H1 (cell line): ENCODE measurements around the gene DCTN2. TPM values are rescaled to one million over a fixed set of nuclear protein-coding genes. Genes with fewer than 3 reads are reported as not detected.

Source experiments
- CBX8 ChIP-seq: fragments of 300-800, 300-1000 bp; sonication (generic); IDR thresholded peaks from 2 replicates; pipeline ENCODE4 v1.7.1; 2016; ENCODE audit warnings: low read depth, low read length, borderline replicate concordance
- CEBPB ChIP-seq: IDR thresholded peaks from 2 replicates; pipeline ENCODE4 v1.6.1; 2012; ENCODE audit warnings: low read depth, low read length
- GTF2F1 ChIP-seq: IDR thresholded peaks from 2 replicates; pipeline ENCODE4 v1.6.1; 2012; ENCODE audit warnings: low read depth, low read length, improper control_type of control experiment, borderline replicate concordance
- JUN ChIP-seq: IDR thresholded peaks from 2 replicates; pipeline ENCODE4 v1.6.1; 2011; ENCODE audit warnings: low read depth, mild to moderate bottlenecking, improper control_type of control experiment, low read length
- KDM5A ChIP-seq: fragments of 200-600 bp; IDR thresholded peaks from 2 replicates; pipeline ENCODE4 v1.7.1; 2012; ENCODE audit warnings: mild to moderate bottlenecking, low read length, inconsistent platforms, mixed read lengths
- POLR2AphosphoS5 ChIP-seq: IDR thresholded peaks from 2 replicates; pipeline ENCODE4 v1.6.1; 2011; ENCODE audit warnings: low read depth, low read length
- RAD21 ChIP-seq, 2 experiments: IDR thresholded peaks in 1 of 2; conservative IDR thresholded peaks in 1 of 2; 2 replicates each; pipeline ENCODE4 v1.6.1; 2011; ENCODE audit warnings: low read depth in 2 of 2, low read length in 2 of 2, improper control_type of control experiment in 1 of 2, inconsistent platforms in 1 of 2, mild to moderate bottlenecking in 1 of 2, moderate library complexity in 1 of 2
- RBBP5 ChIP-seq: IDR thresholded peaks from 2 replicates; pipeline ENCODE4 v1.7.1; 2012; ENCODE audit warnings: low read depth, mild to moderate bottlenecking, inconsistent platforms, low read length, moderate library complexity, borderline replicate concordance
- RFX5 ChIP-seq: IDR thresholded peaks from 2 replicates; pipeline ENCODE4 v1.6.1; 2011; ENCODE audit warnings: low read depth, low read length, improper control_type of control experiment, borderline replicate concordance
- RNF2 ChIP-seq: fragments of 200-900, 300-1000 bp; sonication (generic); IDR thresholded peaks from 2 replicates; pipeline ENCODE4 v1.7.1; 2016; ENCODE audit warnings: borderline replicate concordance, low read depth, mild to moderate bottlenecking, antibody characterized with exemption, low read length; ENCODE audit not compliant: poor library complexity, severe bottlenecking; ENCODE audit errors: missing control alignments
- RXRA ChIP-seq: IDR thresholded peaks from 2 replicates; pipeline ENCODE4 v1.6.1; 2011; ENCODE audit warnings: low read depth, mild to moderate bottlenecking, low read length, moderate library complexity; ENCODE audit not compliant: insufficient read depth
- SAP30 ChIP-seq: fragments of 300-600 bp; sonication (generic); IDR thresholded peaks from 2 replicates; pipeline ENCODE4 v1.7.1; 2012; ENCODE audit warnings: low read length, moderate library complexity, mild to moderate bottlenecking, inconsistent platforms; ENCODE audit not compliant: insufficient read depth, insufficient replicate concordance
- SIN3A ChIP-seq, 2 experiments: IDR thresholded peaks in 1 of 2; conservative IDR thresholded peaks in 1 of 2; 2 replicates each; pipeline ENCODE4 v1.6.1; 2011 to 2012; ENCODE audit warnings: low read length in 2 of 2, improper control_type of control experiment in 1 of 2, low read depth in 1 of 2, mild to moderate bottlenecking in 1 of 2
- SIRT6 ChIP-seq: IDR thresholded peaks from one replicate; pipeline ENCODE4 v1.7.1; 2012; ENCODE audit warnings: low read length, inconsistent platforms
- SIX5 ChIP-seq: IDR thresholded peaks from 2 replicates; pipeline ENCODE4 v1.6.1; 2011; ENCODE audit warnings: mild to moderate bottlenecking, low read depth, low read length
- SP2 ChIP-seq: IDR thresholded peaks from 2 replicates; pipeline ENCODE4 v1.6.1; 2012; ENCODE audit warnings: mild to moderate bottlenecking, low read length, inconsistent platforms
- TAF1 ChIP-seq: IDR thresholded peaks from 2 replicates; pipeline ENCODE4 v1.6.1; 2011; ENCODE audit warnings: mild to moderate bottlenecking, low read depth, low read length
- TAF7 ChIP-seq: optimal IDR thresholded peaks from 2 replicates; pipeline ENCODE3; 2011; ENCODE audit warnings: low read depth, mild to moderate bottlenecking, inconsistent platforms, low read length, moderate library complexity, borderline replicate concordance
- TEAD4 ChIP-seq: IDR thresholded peaks from 2 replicates; pipeline ENCODE4 v1.6.1; 2012; ENCODE audit warnings: low read depth, low read length, inconsistent platforms, mixed read lengths
- polyA plus RNA-seq, 7 experiments: library from polyadenylated mRNA; depleted of rRNA in 3 of 7; stranded (reverse) in 5 of 7; unstranded in 2 of 7; fragments of >200 nt in 5 of 7; fragments of 200-250 nt in 2 of 7; gene quantifications; 1 replicate in 5 of 7; 2 replicates in 1 of 7; 4 replicates in 1 of 7; pipeline versions ENCODE4 v1.2.1 to v1.2.3, GENCODE V29; 2011 to 2013; ENCODE audit warnings: missing spikeins in 2 of 7, mixed read lengths in 2 of 7
- total RNA-seq: library from RNA; stranded (reverse); fragmentation: NEBNext Ultra II Directional; extraction: Animal tissue kit (Norgen Biotek cat#: 25700); gene quantifications from 2 replicates; pipeline ENCODE4 v1.2.1, GENCODE V29; 2021
- TF ChIP-seq, protein P1 (sequence below): IDR thresholded peaks from 2 replicates; pipeline ENCODE4 v1.6.1; 2011; ENCODE audit warnings: low read depth, mild to moderate bottlenecking, low read length; ENCODE audit not compliant: insufficient read depth

Gene DCTN2
- total and polyA plus RNA-seq, 2 of the 8 experiments (the other 6 are each of a cell fraction or from before 2014, with no cell fraction given): 90.3 to 91.9 TPM

- TF ChIP-seq RAD21 (IDR thresholded peaks at IDR 0.05 in 1 of 2, conservative IDR thresholded peaks at IDR 0.05 in 1 of 2; ENCODE audit: low read depth in 2 of 2, low read length in 2 of 2) (no peak; a peak in 1 of 4 replicates), RFX5 (no peak), SP2 (peak; percentile 87), SIN3A (conservative IDR thresholded peaks at IDR 0.05 in 1 of 2, IDR thresholded peaks at IDR 0.05 in 1 of 2; ENCODE audit: low read depth in 1 of 2, low read length in 2 of 2) (peak in 1 of 2 experiments; percentile 85; a peak in 1 of 4 replicates), SAP30 (no peak), TAF1 (peak; percentile 93), SIX5 (peak; percentile 87), TAF7 (peak; percentile 68), TEAD4 (no peak), JUN (no peak), RBBP5 (peak; percentile 52; the same call in 1 of the 2 replicates), KDM5A (no peak), RNF2 (no peak), GTF2F1 (no peak), CEBPB (peak; percentile 96), CBX8 (no peak), POLR2AphosphoS5 (peak; percentile 97), SIRT6 (no peak), RXRA (no peak)
- TF ChIP-seq, protein P1, sequence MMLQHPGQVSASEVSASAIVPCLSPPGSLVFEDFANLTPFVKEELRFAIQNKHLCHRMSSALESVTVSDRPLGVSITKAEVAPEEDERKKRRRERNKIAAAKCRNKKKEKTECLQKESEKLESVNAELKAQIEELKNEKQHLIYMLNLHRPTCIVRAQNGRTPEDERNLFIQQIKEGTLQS: peak; percentile 86
These were observed 59.2 kb downstream of the DCTN2 start, which contains the start of gene MARS1 (continued) for GRCh38 chr12:57487597-57488401.
